Stimulated activated CD4-positive, alpha-beta T cell treated with anti-CD3 and anti-CD28 coated beads, Interleukin-12 subunit alpha, Interleukin-12 subunit beta, amount 100 ng/mL, for 4 hours (primary cell): ENCODE data around the gene MAPK9.

Source experiments
- DNase-seq: peaks from one replicate; pipeline ENCODE4 v3.0.0-alpha.2; 2020

Gene MAPK9

DNA sequence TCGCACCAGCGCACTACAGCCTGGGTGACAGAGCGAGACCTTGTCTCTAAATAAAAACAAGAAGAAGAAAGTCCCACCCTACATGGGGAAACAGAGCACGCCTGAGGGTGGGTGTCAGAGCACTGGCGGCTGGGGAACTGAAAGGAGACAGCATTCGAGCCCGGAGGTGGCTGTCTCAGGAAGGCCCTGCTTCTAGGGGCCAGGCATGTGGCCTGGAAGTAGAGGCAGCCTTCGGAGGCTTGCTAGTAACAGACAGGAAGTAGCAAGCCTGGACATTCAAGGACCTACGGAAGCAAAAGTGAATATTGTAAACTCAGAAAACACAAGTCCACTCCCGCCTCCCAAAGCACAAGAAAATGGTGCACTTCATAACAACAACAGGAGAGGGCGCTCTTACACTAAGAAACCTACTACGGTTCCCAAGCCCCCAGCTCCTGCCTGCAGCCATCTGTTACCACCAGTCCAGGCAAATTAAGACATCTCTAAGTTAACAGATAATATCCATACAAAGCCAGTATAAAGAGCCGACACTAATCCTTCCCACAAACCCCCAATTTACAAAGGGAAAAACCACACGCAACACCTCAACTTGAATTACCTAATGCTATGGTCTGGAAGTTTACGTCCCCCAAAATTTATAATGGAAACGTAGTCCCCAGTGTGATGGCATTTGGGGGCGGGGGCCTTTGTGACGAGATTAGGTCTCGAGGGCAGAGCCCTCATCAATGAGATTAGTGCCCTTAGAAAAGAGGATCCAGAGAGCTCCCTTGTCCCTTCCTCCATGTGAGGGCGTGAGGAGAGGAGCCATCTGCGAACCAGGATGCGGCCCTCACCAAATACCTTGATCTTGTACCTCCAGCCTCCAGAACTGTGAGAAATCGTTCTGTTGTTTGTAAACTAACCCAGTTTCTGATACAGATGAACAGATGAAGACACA, 90.6 kb downstream of the MAPK9 start:
- DNase-seq, result no peak

DNA sequence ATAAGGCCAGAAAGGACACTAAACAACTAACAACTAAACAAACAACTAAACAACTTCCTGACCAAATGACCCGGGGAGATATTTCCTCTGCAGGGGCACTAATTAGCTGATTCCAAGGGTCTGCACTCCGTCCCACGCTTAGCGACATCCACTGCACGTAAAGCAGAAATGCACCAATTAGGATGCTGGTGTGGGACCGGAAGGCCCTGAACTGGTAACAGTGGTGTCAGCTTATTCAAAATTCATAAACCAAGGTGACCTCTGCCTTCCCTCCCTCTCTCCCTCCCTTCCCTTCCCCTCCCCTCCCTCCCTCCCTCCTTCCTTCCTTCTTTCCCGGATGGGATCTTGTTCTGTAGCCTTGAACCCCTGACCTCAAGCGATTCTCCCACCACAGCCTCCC, 92.5 kb downstream of the MAPK9 start:
- no peak for DNase-seq

DNA sequence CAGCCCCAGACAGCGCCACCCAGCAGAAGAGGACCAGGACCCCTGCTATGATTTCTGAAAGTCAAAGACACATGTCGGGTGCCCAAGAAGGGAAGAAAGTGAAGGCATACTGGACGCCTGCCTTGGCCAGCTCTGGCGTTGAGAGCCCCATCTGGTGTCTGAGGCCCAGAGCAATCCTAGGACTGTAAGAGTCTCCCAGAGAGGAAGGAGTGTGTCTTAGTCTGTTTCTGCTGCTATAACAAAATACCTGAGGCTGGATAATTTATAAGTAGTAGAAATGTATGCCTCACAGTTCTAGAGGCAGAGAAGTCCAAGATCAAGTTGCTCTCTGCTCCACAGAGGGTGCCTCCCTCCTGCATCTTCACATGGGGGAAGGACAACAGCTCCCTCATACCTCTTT, 93.7 kb downstream of the MAPK9 start:
- DNase-seq, result no peak

GRCh38 chr5:180197016-180197702, 94.7 kb downstream of the MAPK9 start:
- no peak for DNase-seq

GRCh38 chr5:180194410-180195345, 97.2 kb downstream of the MAPK9 start:
- no peak for DNase-seq

GRCh38 chr5:180193749-180194375, 98.0 kb downstream of the MAPK9 start:
- no peak for DNase-seq

DNA sequence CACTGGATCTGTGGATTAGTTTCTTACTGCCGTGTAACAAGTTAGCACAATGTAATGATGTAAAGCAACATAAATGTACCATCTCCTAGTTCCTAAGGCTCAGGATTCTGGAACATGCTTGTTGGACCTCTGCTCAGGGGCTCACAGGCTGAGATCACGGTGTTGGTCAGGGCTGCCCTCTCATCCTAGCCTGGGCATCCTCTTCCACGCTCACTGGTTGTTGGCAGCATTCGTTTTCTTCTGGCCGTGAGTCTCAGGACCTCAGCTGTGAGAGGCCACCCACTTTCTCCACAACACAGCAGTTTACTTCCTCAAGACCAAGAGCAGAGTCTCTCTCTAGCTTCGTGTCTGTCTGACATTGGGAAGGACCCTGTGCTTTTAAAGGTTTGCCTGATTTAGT, 100.2 kb downstream of the MAPK9 start:
- no peak for DNase-seq

DNA sequence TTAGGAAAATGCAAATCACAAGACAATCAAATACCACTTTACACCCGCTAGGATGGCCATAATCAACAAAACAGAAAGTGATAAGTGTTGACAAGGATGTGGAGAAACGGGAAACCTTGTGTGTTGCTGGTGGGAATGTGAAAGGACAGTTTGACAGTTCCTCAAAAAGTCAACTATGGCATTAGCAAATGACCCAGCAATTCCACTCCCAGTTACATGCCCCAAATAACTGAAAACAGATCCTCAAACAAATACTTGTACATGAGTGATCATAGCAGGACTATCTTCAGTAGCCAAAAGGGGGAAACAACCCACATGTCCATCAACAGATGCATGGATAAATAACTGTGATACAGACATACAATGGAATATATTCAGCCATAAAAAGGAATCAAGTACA, 104.1 kb downstream of the MAPK9 start:
- DNase-seq, result no peak
